Upper lobe of right lung (tissue), 1 donor: Measurements from ENCODE around the gene ACE. TPM values are rescaled to one million over a fixed set of nuclear protein-coding genes. Genes with fewer than 3 reads are reported as not detected.

ENCODE experiments used
- ATAC-seq: fragments of 200-7000 bp; cut with Tn5 transposase; one replicate; pipeline ENCODE4 v1.9.1; 2020; ENCODE audit warnings: mild to moderate bottlenecking, moderate library complexity
- DNase-seq: peaks from one replicate; pipeline ENCODE4 v3.0.0-alpha.2; 2020
- H3K27ac ChIP-seq: fragments of 200-600 bp; one replicate; pipeline ENCODE4 v1.8.0; 2022
- H3K27me3 ChIP-seq: fragments of 200-600 bp; one replicate; pipeline ENCODE4 v1.8.0; 2022; ENCODE audit warnings: mild to moderate bottlenecking
- H3K36me3 ChIP-seq: fragments of 200-600 bp; one replicate; pipeline ENCODE4 v1.8.0; 2022
- H3K4me1 ChIP-seq: fragments of 200-600 bp; one replicate; pipeline ENCODE4 v1.8.0; 2022
- H3K4me3 ChIP-seq: fragments of 200-600 bp; one replicate; pipeline ENCODE4 v1.8.0; 2022; ENCODE audit warnings: mild to moderate bottlenecking
- H3K9me3 ChIP-seq: fragments of 200-600 bp; one replicate; pipeline ENCODE4 v1.8.0; 2022
- CTCF ChIP-seq: fragments of 200-600 bp; IDR thresholded peaks from one replicate; pipeline ENCODE4 v1.8.0; 2022; ENCODE audit warnings: antibody characterized with exemption
- intact Hi-C: fragments of 100-400 bp; cut with DNase I; formaldehyde crosslinking; loops from one replicate; pipeline ENCODE4 v1.11.0; 2022
- total RNA-seq: library from RNA; stranded (reverse); fragmentation: NEBNext Ultra II Directional; extraction: Animal tissue kit (Norgen Biotek cat#: 25700); gene quantifications from one replicate; pipeline ENCODE4 v1.2.1, GENCODE V29; 2021
- donor health status: DM: no; HTN: yes; CAD: no; lungs with severe emphysema.

The ACE gene
- total RNA-seq, 1 donor from 2014 or later, result 64.1 TPM

DNA sequence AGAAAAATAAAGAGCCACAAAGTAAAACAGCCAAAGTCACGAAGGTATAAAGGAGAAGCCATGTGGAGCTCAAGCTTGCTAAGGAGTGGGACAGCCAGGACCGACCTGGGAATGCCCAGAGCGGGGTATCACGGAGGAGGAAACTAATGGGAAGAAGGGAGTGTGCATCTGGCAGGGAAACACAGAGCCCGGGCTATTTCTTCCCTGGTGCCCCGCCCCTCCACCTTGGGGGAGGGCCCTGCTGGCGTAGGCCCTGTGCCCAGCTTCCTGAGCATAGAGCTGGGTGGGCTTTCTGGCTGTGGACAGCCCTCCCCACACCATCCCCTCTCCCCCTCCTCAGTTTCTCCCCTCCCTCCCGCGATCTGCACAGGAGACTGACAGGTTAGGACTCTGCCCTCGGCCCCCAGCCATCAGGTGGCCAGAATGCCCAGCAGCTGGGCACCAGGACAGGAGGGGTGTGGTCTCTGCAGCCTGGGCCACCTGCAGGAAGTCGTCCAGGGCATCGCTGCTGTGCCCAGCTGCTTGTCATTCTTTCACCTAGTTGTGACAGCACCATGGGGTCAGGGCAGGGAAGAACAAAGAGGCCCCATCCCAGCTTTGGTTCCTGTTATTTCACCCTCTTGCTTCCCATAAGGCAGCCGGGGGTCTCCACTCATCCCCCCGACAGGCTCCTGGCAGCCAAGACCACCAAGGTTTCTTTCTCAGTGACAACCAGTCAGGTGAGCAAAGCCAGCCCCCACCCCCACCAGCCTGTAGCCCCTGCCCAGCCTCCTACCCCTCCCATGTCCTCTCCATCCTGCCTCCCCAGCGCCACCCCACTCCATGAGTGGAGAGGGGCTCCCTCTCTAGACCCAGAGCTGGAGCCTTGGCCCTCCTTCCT lies 66.3 kb downstream of the ACE start:
- no peak for TF ChIP-seq CTCF
- DNase-seq, result peak; percentile 53

DNA sequence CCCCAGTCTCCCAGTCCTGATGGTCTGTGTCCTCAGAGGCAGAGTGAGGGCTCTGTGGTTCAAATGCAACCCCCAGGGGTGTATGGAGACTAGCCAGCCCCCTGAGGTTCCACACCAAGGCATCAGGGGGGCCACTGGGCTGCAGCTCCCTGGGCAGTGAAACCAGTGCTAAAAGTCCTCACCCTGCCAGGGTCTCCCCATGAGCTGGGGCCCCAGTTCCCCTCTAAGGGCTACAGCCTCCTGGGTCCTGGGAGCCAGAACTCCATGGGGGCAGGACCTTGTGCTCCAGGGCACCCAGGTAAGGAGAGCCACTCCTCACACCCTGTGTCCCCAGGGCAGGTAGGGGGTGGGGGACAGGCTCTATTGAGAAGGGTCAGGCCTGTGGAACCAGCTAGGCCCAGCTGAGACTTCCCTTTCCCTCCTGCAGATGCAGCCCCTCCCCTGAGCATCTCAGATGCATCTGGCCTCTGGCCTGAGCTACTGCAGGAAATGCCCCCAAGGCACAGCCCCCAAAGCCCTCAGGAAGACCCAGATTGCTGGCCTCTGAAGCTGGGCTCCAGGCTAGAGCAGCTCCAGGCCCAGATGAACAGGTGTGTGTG lies 67.1 kb downstream of the ACE start:
- ATAC-seq, result no peak
- no peak overlapping the region for H3K4me3 ChIP-seq
- TF ChIP-seq CTCF, result no peak
- no peaks in the 10 kb centered on the region for H3K4me1 ChIP-seq
- intact Hi-C loops, result no loop called here
- no peak overlapping the region for H3K27ac ChIP-seq
- H3K9me3 ChIP-seq, result no peaks in the 10 kb centered on the region
- peaks cover 18% of the 10 kb centered on the region for H3K27me3 ChIP-seq
- H3K36me3 ChIP-seq, result no peaks in the 10 kb centered on the region
- DNase-seq, result peak; percentile 46

More for the DNA sequence above, 66.3 kb downstream of the ACE start:
- no peaks in the 10 kb centered on the region for H3K36me3 ChIP-seq
- intact Hi-C loops, result no loop called here
- H3K27me3 ChIP-seq, result peaks cover 25% of the 10 kb centered on the region
- no peaks in the 10 kb centered on the region for H3K9me3 ChIP-seq
- ATAC-seq, result no peak
- no peak overlapping the region for H3K27ac ChIP-seq
- H3K4me1 ChIP-seq, result peaks cover 3% of the 10 kb centered on the region
- no peak overlapping the region for H3K4me3 ChIP-seq

DNA sequence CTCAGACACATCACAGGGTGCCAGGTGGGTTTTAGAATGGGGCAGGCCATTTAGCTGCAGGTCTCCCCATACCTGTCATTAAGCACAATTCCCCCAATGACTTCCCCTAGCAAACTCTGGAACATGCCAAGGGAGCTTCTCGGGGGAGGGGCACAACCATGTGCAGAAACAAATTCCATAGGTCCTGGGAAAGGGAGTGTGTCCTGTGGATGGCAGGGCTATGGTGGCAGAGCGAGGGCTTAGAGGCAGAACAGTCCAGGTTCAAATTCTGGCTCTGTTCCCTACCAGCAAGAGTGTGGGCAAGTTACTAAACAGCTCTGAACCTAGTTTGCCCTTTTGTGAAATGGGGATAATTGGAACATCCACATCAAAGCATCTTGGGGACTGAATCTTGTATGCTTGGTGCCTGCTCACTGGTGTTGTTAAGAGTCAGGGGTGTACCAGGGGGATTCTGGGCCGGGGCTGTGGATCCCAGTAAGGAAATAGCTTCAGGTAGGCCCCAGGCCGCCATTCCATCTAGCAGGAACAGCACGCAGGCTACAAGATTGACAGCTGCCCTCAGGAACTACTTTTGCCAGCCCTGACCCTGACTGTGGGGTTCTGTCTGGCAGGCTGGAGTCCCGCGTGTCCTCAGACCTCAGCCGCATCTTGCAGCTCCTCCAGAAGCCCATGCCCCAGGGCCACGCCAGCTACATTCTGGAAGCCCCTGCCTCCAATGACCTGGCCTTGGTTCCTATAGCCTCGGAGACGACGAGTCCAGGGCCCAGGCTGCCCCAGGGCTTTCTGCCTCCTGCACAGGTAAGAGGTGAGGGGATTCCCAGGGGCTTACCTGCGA lies 67.8 kb downstream of the ACE start:
- Histone ChIP-seq H3K27me3 (peaks cover 10% of the 10 kb centered on the region), H3K9me3 (no peaks in the 10 kb centered on the region), H3K4me1 (peaks cover 7% of the 10 kb centered on the region), H3K36me3 (no peaks in the 10 kb centered on the region), H3K4me3 (no peak overlapping the region), H3K27ac (no peak overlapping the region)
- intact Hi-C loops, result no loop called here
- ATAC-seq (no peak), DNase-seq (peak; percentile 56)
- TF ChIP-seq CTCF, result no peak

DNA sequence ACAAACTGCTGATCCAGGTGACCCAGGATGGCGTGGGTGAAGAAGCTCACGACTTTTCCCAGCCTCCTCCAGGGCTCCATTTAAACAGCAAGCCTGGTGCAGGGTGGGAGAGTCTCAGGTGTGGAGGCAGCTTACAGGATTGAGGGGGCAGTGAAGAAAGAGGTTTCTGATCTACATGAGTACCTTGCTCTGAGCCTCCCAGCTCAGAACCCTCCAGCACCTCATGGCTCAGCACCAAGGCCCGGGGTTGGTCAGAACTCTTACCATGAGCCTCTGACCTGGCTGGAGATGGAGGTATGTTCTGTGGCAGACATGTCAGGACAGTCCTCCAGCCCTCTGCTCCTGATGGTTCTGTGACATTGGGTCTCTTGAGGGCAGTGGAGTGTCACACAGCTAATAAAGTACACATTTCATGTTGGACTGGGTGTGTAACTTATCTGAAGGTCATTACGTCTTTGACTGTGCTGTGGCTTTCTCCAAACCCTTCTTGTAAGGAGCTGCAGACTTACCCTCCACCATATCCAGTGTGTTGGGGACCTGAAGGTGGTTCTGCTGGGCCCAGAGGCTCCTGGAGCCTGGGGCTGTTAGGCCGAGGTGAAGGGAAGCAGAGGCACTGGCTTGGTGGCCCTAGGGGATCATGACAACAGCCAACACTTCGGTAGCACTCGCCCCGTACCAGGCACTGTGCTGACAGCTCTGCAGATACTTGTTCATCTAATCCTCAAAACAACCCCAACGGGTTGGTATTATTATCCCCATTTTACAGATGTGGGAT lies 69.6 kb downstream of the ACE start:
- no peak overlapping the region for H3K27ac ChIP-seq
- ATAC-seq (no peak), DNase-seq (peak; percentile 44)
- no peaks in the 10 kb centered on the region for H3K9me3 ChIP-seq
- no peaks in the 10 kb centered on the region for H3K36me3 ChIP-seq
- peaks cover 6% of the 10 kb centered on the region for H3K27me3 ChIP-seq
- TF ChIP-seq CTCF, result no peak
- no peak overlapping the region for H3K4me3 ChIP-seq
- intact Hi-C loops, result no loop called here
- peaks cover 7% of the 10 kb centered on the region for H3K4me1 ChIP-seq

- H3K4me1 ChIP-seq, result peaks cover 10% of the 10 kb centered on the region
- ATAC-seq (no peak), DNase-seq (no peak)
- H3K27me3 ChIP-seq, result peaks cover under 1% of the 10 kb centered on the region
- intact Hi-C loops, result no loop called here
- TF ChIP-seq CTCF, result no peak
- H3K9me3 ChIP-seq, result no peaks in the 10 kb centered on the region
- H3K27ac ChIP-seq, result no peak overlapping the region
- no peaks in the 10 kb centered on the region for H3K36me3 ChIP-seq
- H3K4me3 ChIP-seq, result no peak overlapping the region
Observed at GRCh38 chr17:63547083-63547523, 70.2 kb downstream of the ACE start.
